EH (cell line): ENCODE results near the gene APOBEC2.

Experiments used
- DNase-seq: peaks from one replicate; pipeline ENCODE4 v3.0.0-alpha.2; 2015; ENCODE audit warnings: low read depth

The APOBEC2 gene

GRCh38 chr6:41038205-41038604 lies 14.8 kb upstream of the APOBEC2 start:
- DNase-seq, result no peak

DNA sequence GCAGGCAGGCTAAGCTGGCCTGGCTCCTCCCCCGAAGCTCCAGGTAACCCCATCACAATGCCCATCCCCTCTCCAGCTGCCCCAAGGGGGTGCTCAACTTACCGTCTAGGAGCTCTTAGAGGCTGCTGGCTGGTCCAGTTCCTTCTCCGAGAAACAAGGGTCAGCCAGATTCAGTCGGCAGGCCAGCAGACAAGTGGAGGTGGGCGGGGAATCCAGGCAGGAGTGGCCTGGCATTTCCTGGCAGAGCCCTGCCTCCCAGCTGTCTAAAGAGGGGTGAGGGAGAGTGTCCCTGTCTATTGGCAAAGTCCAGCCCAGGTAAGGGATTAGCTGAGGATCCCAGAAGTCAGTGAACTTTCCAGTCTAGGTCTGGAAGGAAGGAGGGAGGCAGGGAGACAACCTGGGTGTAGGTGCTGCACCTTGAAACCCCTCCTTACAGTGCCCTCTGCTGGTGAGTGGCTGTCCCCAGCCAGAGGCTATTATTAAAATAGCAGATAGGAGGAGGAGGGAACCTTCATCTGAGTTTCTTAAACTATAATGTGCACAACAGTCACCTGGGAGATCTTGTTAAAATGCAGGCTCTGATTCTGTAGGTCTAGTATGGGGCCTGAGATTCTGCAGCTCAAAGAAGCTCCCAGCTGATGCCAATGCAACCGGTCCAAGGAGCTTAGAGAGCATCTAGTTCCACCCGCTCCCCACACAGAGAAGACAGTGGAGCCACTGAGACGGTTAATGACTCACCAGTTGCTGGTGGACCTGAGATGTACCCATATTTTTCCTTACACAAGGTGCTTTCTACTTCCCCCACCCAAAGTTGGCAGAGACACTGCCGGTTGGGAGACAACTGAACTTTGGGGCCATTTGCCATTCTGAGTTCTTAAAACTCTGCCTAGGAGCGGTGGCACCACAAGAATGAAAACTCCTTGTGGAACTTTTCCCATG lies 13.7 kb upstream of the APOBEC2 start, which contains the start of gene UNC5CL:
TSS of gene UNC5CL (minus strand) at position 162 of the 939 bp plus-strand sequence. CDS start 4,147 bp downstream, outside the sequence.
- DNase-seq, result peak; percentile 39

GRCh38 chr6:41040101-41040939 lies 12.7 kb upstream of the APOBEC2 start:
- DNase-seq, result peak; percentile 41

GRCh38 chr6:41040940-41041536 lies 12.0 kb upstream of the APOBEC2 start:
- no peak for DNase-seq

- DNase-seq, result no peak
These were observed 10.6 kb upstream of the APOBEC2 start, which contains the start of gene TSPO2 for GRCh38 chr6:41042226-41043055. Gene TSPO2, plus strand, starts transcription at chr6:41042467. Its CDS starts 519 bp downstream, at chr6:41042986.

DNA sequence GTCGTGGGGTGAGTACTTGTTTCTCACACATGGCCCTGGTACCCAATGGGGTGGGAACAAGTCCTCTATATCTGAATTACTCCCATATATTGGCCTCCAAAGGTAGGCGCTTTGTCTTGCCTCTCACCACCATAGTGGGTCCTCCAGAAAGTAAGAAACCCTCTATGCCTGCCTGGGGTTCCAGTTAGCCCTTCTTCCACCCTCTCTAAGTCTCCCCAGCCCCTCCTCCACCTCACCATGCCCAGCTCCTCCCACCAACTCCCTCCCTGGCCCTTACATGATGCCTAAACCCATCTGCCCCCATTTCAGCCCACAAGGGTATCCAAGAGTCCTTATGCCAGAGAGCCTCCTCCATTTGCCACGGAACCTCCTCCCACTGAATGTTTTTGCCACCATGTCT lies 9.9 kb upstream of the APOBEC2 start:
- DNase-seq, result no peak

GRCh38 chr6:41045664-41046063 lies 7.3 kb upstream of the APOBEC2 start:
- DNase-seq, result no peak

DNA sequence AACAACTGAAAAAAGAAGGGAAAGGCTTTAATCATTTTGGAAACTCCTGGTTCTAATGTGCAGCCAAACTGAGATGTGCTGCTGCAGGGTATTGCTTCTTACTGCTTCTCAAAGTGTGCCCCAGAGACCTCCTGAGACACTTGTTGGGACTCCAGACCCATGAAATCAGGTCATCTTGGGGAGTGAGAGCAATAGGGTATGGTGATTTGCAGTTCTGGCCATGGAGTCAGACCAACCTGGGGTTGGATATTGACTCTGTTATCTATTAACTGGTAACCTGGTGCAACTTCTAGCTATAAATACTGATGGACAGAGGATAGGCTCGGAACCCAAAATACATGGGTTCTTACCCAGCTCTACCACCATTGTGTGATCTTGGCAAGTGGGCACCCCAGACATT lies 6.9 kb upstream of the APOBEC2 start:
- no peak for DNase-seq

DNA sequence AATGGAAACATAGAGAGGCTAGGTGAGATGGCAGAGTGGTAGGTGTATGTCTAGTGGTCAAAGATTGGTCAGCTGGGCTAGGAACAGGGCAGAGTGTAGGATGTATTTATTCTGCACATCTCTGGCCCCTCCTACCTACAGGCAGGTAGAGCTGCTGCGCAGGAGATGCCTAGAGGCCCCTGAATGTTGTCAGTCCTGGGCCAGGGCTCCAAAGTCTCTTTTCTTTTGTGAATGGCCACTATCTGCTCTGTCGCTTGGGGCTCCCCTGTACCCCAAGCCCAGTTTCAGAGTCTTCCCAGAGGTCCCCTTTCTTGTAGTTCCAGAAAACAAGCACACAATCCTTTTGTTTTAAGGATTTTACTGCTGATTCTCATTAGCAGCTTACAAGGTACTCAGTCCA lies 5.7 kb upstream of the APOBEC2 start:
- DNase-seq, result no peak

GRCh38 chr6:41047745-41048732 lies 5.0 kb upstream of the APOBEC2 start:
- DNase-seq, result no peak

DNA sequence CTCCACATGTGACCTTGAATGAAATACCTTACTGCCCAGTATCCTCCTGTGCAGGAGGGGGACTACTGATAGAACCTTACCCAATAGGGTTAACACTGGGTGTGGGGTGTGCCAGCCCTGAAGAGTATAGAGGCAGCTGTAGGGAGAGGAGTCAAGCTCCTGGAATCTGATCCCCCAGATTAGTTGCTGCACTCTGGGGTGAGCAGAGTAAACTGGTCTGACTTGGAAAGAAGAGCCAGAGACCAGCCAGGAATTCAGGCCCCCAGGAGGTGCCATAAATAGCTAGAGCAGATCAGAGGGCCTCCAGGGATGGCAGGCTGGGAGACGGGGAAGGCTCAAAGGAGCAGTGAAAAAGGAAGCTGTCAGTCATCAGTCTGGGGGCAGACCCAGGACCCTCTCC lies 3.5 kb upstream of the APOBEC2 start:
- peak; percentile 69 for DNase-seq

- no peak for DNase-seq
These were observed 3.0 kb upstream of the APOBEC2 start for GRCh38 chr6:41049955-41050354.

GRCh38 chr6:41050536-41050935 lies 2.5 kb upstream of the APOBEC2 start:
- DNase-seq, result no peak

DNA sequence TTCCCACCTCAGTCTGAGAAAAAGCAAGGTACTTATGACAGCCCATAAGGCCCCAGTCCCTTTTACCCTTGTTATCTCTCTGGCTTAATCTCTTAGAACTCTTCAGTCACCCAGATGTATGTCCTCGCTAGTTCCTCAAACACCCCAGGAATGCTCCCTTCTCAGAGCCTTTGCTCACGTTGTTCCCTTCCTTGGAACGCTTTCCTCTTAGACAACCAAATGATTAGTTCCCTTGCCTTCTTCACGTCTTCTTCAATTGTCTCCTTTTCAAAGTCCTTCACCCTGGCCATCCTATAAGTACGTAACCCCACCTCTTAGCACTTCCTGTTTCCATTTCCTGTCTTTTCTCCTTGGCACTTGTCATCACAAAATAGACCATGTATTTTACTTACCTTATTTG lies 1.1 kb upstream of the APOBEC2 start:
- DNase-seq, result no peak

DNA sequence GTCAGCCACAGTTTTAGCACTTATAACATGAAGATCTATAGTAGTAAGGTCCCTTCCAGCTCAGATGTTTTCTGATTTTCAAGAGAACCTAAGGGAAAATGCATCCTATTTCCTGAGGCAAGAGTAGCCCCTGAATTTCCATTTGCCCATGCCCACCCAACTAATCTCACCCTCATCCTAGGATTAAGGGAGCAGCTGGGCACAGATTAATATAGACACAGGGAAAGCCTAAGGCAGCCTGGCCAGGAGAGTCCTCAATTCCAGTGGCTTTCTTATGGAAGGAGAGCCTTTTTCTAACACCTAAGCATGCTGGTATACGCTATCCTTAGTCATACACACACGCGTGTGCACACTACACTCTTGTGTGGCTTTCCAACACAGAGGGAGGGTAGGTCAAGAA lies 1.5 kb downstream of the APOBEC2 start:
- DNase-seq, result no peak

GRCh38 chr6:41055149-41055548 lies 2.1 kb downstream of the APOBEC2 start:
- DNase-seq, result no peak

GRCh38 chr6:41056768-41057490 lies 3.9 kb downstream of the APOBEC2 start:
- DNase-seq, result no peak

- no peak for DNase-seq
These were observed 5.8 kb downstream of the APOBEC2 start for GRCh38 chr6:41058783-41059181.

GRCh38 chr6:41059556-41059955 lies 6.6 kb downstream of the APOBEC2 start:
- DNase-seq, result peak; percentile 80
